ENCODE data around the gene FNDC4. TPM values are rescaled to one million over a fixed set of nuclear protein-coding genes. Genes with fewer than 3 reads are reported as not detected.

The FNDC4 gene
- total RNA-seq, 1 donor from 2014 or later: 7.3 TPM

DNA sequence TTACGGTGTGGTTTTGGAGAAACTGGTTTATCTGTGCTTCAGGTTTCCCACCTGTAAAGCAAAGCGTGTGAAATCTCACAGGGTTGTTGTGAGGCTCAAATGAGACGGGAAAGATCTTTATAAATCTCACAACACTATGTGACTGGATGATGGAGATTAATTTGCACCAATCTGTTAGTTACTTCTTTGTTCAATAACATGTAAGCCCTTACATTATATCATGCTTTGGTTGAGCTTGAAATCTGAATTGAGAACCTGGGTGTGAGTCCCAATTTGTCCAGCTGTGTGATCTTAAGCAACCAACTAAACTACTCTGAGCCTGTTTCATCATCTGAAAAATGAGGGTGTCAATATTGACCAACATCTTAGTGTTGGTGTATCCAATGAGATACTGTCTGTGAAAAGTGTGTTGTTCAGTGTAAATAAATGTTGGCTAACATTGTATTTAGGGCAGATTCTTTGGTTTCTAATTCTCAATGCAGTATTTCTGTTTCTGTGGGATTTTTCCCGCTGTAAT is 898 bp upstream of the FNDC4 start:
- Histone ChIP-seq H3K9ac (ENCODE audit: low read length) (no peak overlapping the region), H3K79me2 (ENCODE audit: insufficient read depth, low read length) (no peaks in the 10 kb centered on the region), H3K9me3 (ENCODE audit: insufficient read depth, low read depth, low read length) (no peaks in the 10 kb centered on the region), H4K20me1 (ENCODE audit: insufficient read depth, low read length) (no peaks in the 10 kb centered on the region), H3K4me2 (ENCODE audit: low read length) (peak overlapping the region; percentile 96), H3K36me3 (ENCODE audit: insufficient read depth, low read length) (no peaks in the 10 kb centered on the region), H3K4me3 (ENCODE audit: insufficient read depth, low read depth, low read length) (no peak overlapping the region), H2AFZ (ENCODE audit: low read depth, low read length) (no peak overlapping the region), H3K27ac (ENCODE audit: low read depth, low read length) (no peak overlapping the region), H3K27me3 (ENCODE audit: insufficient read depth, low read length) (no peaks in the 10 kb centered on the region), H3K4me1 (ENCODE audit: insufficient read depth, low read length) (peaks cover 9% of the 10 kb centered on the region)
- peaks cover 4% of the 10 kb centered on the region for H3K9me3 Mint-ChIP-seq (ENCODE audit: unreplicated experiment)
- H3K4me3 Mint-ChIP-seq (ENCODE audit: unreplicated experiment): peak overlapping the region; percentile 84
- H3K27ac Mint-ChIP-seq (ENCODE audit: unreplicated experiment): no peak overlapping the region
- peaks cover 2% of the 10 kb centered on the region for H3K36me3 Mint-ChIP-seq (ENCODE audit: low read depth, unreplicated experiment)
- no peaks in the 10 kb centered on the region for H3K4me1 Mint-ChIP-seq (ENCODE audit: low read depth, unreplicated experiment)
- peaks cover 23% of the 10 kb centered on the region for H3K27me3 Mint-ChIP-seq (ENCODE audit: low read depth, unreplicated experiment)
- DNase-seq (ENCODE audit: low read depth) (no peak), FAIRE-seq (no peak)
- TF ChIP-seq, protein P1, sequence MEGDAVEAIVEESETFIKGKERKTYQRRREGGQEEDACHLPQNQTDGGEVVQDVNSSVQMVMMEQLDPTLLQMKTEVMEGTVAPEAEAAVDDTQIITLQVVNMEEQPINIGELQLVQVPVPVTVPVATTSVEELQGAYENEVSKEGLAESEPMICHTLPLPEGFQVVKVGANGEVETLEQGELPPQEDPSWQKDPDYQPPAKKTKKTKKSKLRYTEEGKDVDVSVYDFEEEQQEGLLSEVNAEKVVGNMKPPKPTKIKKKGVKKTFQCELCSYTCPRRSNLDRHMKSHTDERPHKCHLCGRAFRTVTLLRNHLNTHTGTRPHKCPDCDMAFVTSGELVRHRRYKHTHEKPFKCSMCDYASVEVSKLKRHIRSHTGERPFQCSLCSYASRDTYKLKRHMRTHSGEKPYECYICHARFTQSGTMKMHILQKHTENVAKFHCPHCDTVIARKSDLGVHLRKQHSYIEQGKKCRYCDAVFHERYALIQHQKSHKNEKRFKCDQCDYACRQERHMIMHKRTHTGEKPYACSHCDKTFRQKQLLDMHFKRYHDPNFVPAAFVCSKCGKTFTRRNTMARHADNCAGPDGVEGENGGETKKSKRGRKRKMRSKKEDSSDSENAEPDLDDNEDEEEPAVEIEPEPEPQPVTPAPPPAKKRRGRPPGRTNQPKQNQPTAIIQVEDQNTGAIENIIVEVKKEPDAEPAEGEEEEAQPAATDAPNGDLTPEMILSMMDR (IDR thresholded peaks at IDR 0.05; ENCODE audit: insufficient read depth, low read depth, low read length): no peak
- TF ChIP-seq EZH2 (IDR thresholded peaks at IDR 0.05; ENCODE audit: insufficient read depth, low read length): no peak

DNA sequence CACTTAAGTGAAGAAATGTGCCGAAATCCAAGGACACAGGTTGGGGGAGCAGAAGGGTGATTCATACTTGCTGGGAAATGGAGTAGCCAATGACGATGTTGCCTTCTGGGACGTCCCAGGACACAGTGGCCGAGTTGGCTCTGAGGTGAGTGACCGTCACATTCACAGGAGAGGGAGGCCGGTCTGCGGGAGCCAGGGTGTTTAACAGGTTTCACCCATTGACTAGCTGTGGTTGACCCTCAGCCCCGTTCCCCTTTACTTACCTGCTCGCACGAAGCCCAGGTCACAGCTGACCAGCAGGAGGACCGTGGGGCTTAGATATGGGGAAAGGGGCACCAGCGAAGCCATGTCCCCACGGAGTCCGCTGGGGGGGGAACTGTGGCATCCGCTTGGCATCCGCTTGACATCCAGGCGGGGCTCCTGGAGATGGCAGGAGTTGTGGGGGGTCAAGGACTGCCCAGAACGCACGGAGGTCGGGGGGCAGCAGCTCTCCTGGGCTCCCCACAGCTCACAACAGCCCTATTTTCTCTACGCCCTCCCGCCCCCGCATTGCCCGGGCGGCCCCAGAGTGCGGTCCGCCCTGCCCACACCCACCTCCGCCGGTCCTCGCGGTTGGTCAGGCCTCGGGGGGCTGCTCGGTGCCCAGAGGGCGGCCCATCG is 586 bp downstream of the FNDC4 start:
- Mint-ChIP-seq H3K9me3 (ENCODE audit: unreplicated experiment) (peaks cover 4% of the 10 kb centered on the region), H3K4me1 (ENCODE audit: low read depth, unreplicated experiment) (no peaks in the 10 kb centered on the region), H3K36me3 (ENCODE audit: low read depth, unreplicated experiment) (peaks cover 2% of the 10 kb centered on the region), H3K27ac (ENCODE audit: unreplicated experiment) (peak overlapping the region; percentile 29), H3K27me3 (ENCODE audit: low read depth, unreplicated experiment) (peaks cover 23% of the 10 kb centered on the region), H3K4me3 (ENCODE audit: unreplicated experiment) (peak overlapping the region; percentile 77)
- FAIRE-seq (no peak), DNase-seq (ENCODE audit: low read depth) (peak; percentile 64)
- H3K4me1 ChIP-seq (ENCODE audit: insufficient read depth, low read length): peaks cover 9% of the 10 kb centered on the region
- TF ChIP-seq, protein P1 (IDR thresholded peaks at IDR 0.05; ENCODE audit: insufficient read depth, low read depth, low read length): no peak
- no peak for TF ChIP-seq EZH2 (IDR thresholded peaks at IDR 0.05; ENCODE audit: insufficient read depth, low read length)
- H3K4me3 ChIP-seq (ENCODE audit: insufficient read depth, low read depth, low read length): peak overlapping the region; percentile 66
- H3K27me3 ChIP-seq (ENCODE audit: insufficient read depth, low read length): no peaks in the 10 kb centered on the region
- H3K4me2 ChIP-seq (ENCODE audit: low read length): peak overlapping the region; percentile 96
- H4K20me1 ChIP-seq (ENCODE audit: insufficient read depth, low read length): no peaks in the 10 kb centered on the region
- H2AFZ ChIP-seq (ENCODE audit: low read depth, low read length): peak overlapping the region; percentile 82
- H3K36me3 ChIP-seq (ENCODE audit: insufficient read depth, low read length): no peaks in the 10 kb centered on the region
- peak overlapping the region; percentile 27 for H3K27ac ChIP-seq (ENCODE audit: low read depth, low read length)
- no peaks in the 10 kb centered on the region for H3K79me2 ChIP-seq (ENCODE audit: insufficient read depth, low read length)
- H3K9me3 ChIP-seq (ENCODE audit: insufficient read depth, low read depth, low read length): no peaks in the 10 kb centered on the region
- peak overlapping the region; percentile 84 for H3K9ac ChIP-seq (ENCODE audit: low read length)

DNA sequence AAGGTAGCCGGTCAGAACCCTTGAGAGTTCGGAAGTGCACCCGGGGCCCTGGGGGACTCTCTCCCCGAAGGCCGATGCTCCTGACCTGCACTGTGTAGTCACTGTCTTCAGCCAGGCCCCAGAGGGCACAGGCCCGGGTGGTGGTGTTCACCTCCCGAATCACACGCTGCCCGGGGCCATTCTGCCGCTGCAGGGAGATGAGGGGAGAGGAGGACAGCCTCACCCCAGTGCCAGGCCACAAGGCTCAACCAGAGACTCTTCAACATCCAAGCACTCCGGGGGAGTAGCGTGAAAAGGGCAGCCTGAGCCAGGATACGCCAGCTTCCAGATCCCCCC is 1.1 kb downstream of the FNDC4 start:
- no peaks in the 10 kb centered on the region for H3K4me1 Mint-ChIP-seq (ENCODE audit: low read depth, unreplicated experiment)
- Histone ChIP-seq H3K4me3 (ENCODE audit: insufficient read depth, low read depth, low read length) (peak overlapping the region; percentile 66), H3K4me1 (ENCODE audit: insufficient read depth, low read length) (peaks cover 14% of the 10 kb centered on the region), H3K9ac (ENCODE audit: low read length) (peak overlapping the region; percentile 84), H3K4me2 (ENCODE audit: low read length) (peak overlapping the region; percentile 96), H2AFZ (ENCODE audit: low read depth, low read length) (peak overlapping the region; percentile 82), H3K27ac (ENCODE audit: low read depth, low read length) (no peak overlapping the region), H3K9me3 (ENCODE audit: insufficient read depth, low read depth, low read length) (no peaks in the 10 kb centered on the region), H4K20me1 (ENCODE audit: insufficient read depth, low read length) (no peaks in the 10 kb centered on the region), H3K27me3 (ENCODE audit: insufficient read depth, low read length) (no peaks in the 10 kb centered on the region), H3K36me3 (ENCODE audit: insufficient read depth, low read length) (no peaks in the 10 kb centered on the region), H3K79me2 (ENCODE audit: insufficient read depth, low read length) (peaks cover 4% of the 10 kb centered on the region)
- H3K9me3 Mint-ChIP-seq (ENCODE audit: unreplicated experiment): peaks cover 4% of the 10 kb centered on the region
- H3K27me3 Mint-ChIP-seq (ENCODE audit: low read depth, unreplicated experiment): peaks cover 23% of the 10 kb centered on the region
- H3K27ac Mint-ChIP-seq (ENCODE audit: unreplicated experiment): no peak overlapping the region
- H3K4me3 Mint-ChIP-seq (ENCODE audit: unreplicated experiment): peak overlapping the region; percentile 77
- H3K36me3 Mint-ChIP-seq (ENCODE audit: low read depth, unreplicated experiment): peaks cover 2% of the 10 kb centered on the region
- FAIRE-seq: no peak
- no peak for DNase-seq (ENCODE audit: low read depth)
- TF ChIP-seq EZH2 (IDR thresholded peaks at IDR 0.05; ENCODE audit: insufficient read depth, low read length): no peak
- TF ChIP-seq, protein P1 (IDR thresholded peaks at IDR 0.05; ENCODE audit: insufficient read depth, low read depth, low read length): no peak

Data from astrocyte (in vitro differentiated cells and primary cell).